Sigmoid colon (tissue), 7 donors: Measurements from ENCODE around the gene CDH3. TPM values are rescaled to one million over a fixed set of nuclear protein-coding genes. Genes with fewer than 3 reads are reported as not detected.

Source experiments
- DNase-seq: peaks from one replicate; pipeline ENCODE4 v3.0.0-alpha.2; 2019
- H3K27ac ChIP-seq, 4 donors: fragments of 200-600 bp; sonication (generic); one replicate each; pipeline ENCODE4 v1.5.1; 2016 to 2019; ENCODE audit warnings: mild to moderate bottlenecking in 1 of 4
- H3K27me3 ChIP-seq, 3 donors: fragments of 200-600 bp; sonication (generic); one replicate each; pipeline ENCODE4 v1.5.1; 2019; ENCODE audit warnings: mild to moderate bottlenecking in 1 of 3
- H3K36me3 ChIP-seq, 4 donors: fragments of 200-600 bp; sonication (generic); one replicate each; pipeline ENCODE4 v1.5.1; 2016 to 2019
- H3K4me1 ChIP-seq, 4 donors: fragments of 200-600 bp; sonication (generic); one replicate each; pipeline ENCODE4 v1.5.1; 2017 to 2019
- H3K4me3 ChIP-seq, 4 donors: fragments of 200-600 bp; sonication (generic); one replicate each; pipeline ENCODE4 v1.5.1; 2017 to 2019; ENCODE audit warnings: mild to moderate bottlenecking in 2 of 4, moderate library complexity in 1 of 4
- H3K9me3 ChIP-seq, 4 donors: fragments of 200-600 bp in 3 of 4; sonication (generic) in 3 of 4; one replicate each; pipeline versions ENCODE4 v1.5.1 to v1.6.1; 2013 to 2019
- CTCF ChIP-seq, 4 experiments: fragments of 450-650 bp in 3 of 4; fragments of 200-600 bp in 1 of 4; IDR thresholded peaks; one replicate each; pipeline ENCODE4 v1.5.1; 2016 to 2019; ENCODE audit warnings: antibody characterized with exemption in 4 of 4, mild to moderate bottlenecking in 3 of 4, moderate library complexity in 2 of 4
- EP300 ChIP-seq, 4 donors: sonication (generic); formaldehyde crosslinking; IDR thresholded peaks; one replicate each; pipeline ENCODE4 v1.6.1; 2017; ENCODE audit warnings: antibody characterized with exemption in 4 of 4
- POLR2A ChIP-seq, 2 donors: fragments of 450-650 bp; IDR thresholded peaks; one replicate each; pipeline ENCODE4 v1.6.1; 2016; ENCODE audit warnings: antibody characterized with exemption in 2 of 2, mild to moderate bottlenecking in 2 of 2, moderate library complexity in 2 of 2
- POLR2AphosphoS5 ChIP-seq, 4 donors: sonication (generic); formaldehyde crosslinking; IDR thresholded peaks; one replicate each; pipeline ENCODE4 v1.6.1; 2017; ENCODE audit warnings: antibody characterized with exemption in 4 of 4
- WGBS, 2 donors: extraction: QIAGEN DNeasy Blood & Tissue Kit; methylation state at CpG; one replicate each; pipeline ENCODE4 v1.1.7; 2013; 5-methylcytosine and 5-hydroxymethylcytosine counted together
- intact Hi-C: fragments of 100-400 bp; cut with DNase I; formaldehyde crosslinking; loops from one replicate; pipeline ENCODE4 v1.15.1; 2023
- polyA plus RNA-seq, 3 donors: library from polyadenylated mRNA; stranded (reverse); fragments of 200-250 nt; gene quantifications; one replicate each; pipeline ENCODE4 v1.2.3, GENCODE V29; 2013
- total RNA-seq, 4 donors: library from RNA; depleted of rRNA; stranded (reverse); fragments of >200 nt; gene quantifications; one replicate each; pipeline ENCODE4 v1.1.0, GENCODE V29; 2016
- donor health status: healthy with polysubstance abuse.
- donor health status: Bipolar disorder and iron deficiency.
- donor health status: healthy.

The CDH3 gene
- total RNA-seq (1 to 10 TPM in 1 of 4 donors, under 1 TPM in 2, not detected in 1; under 0.01 to 2.4 (median 0.49) TPM), polyA plus RNA-seq (1 to 10 TPM in 1 of 3 donors, not detected in 2; 4.9 TPM)

GRCh38 chr16:68644715-68645493 lies at the start of gene CDH3:
Gene CDH3, plus strand, starts transcription at chr16:68645310. Its CDS starts 70 bp downstream, at chr16:68645380.
- Histone ChIP-seq H3K4me3 (peak within 1 kb of the TSS in 3 of 4 donors; percentile 7 to 34 (median 30)), H3K27me3 (peaks cover 29 to 79% (median 66%) of the 10 kb centered on the region in 3 donors), H3K4me1 (peaks cover 0 to 36% (median 31%) of the 10 kb centered on the region in 4 donors), H3K27ac (no peak within 1 kb of the TSS), H3K9me3 (no peaks in the 10 kb centered on the region), H3K36me3 (no peaks in the 10 kb centered on the region)
- no peak for DNase-seq
- 1 to 2% methylated on average over 53 of the region's 53 CpGs for WGBS, 2 donors
- TF ChIP-seq POLR2A (IDR thresholded peaks at IDR 0.05) (no peak), POLR2AphosphoS5 (IDR thresholded peaks at IDR 0.05) (no peak), EP300 (IDR thresholded peaks at IDR 0.05) (no peak), CTCF (IDR thresholded peaks at IDR 0.05) (no peak)
- intact Hi-C loops = no loop called here

- WGBS, 2 donors = 93 to 94% methylated on average over 6 of the region's 6 CpGs
- no peaks in the 10 kb centered on the region for H3K36me3 ChIP-seq
- no peak overlapping the region for H3K27ac ChIP-seq
- no peaks in the 10 kb centered on the region for H3K9me3 ChIP-seq
- TF ChIP-seq EP300 (IDR thresholded peaks at IDR 0.05) (no peak), POLR2AphosphoS5 (IDR thresholded peaks at IDR 0.05) (no peak), POLR2A (IDR thresholded peaks at IDR 0.05) (no peak)
- no peak overlapping the region for H3K4me3 ChIP-seq
- no peaks in the 10 kb centered on the region for H3K27me3 ChIP-seq
- DNase-seq = no peak
- intact Hi-C loops = no loop called here
- H3K4me1 ChIP-seq = no peaks in the 10 kb centered on the region
Measured at GRCh38 chr16:68596266-68596665, 48.8 kb upstream of the CDH3 start.

GRCh38 chr16:68599586-68599985 lies 45.5 kb upstream of the CDH3 start:
- Histone ChIP-seq H3K27me3 (no peaks in the 10 kb centered on the region), H3K4me3 (no peak overlapping the region), H3K36me3 (no peaks in the 10 kb centered on the region), H3K27ac (no peak overlapping the region), H3K9me3 (no peaks in the 10 kb centered on the region), H3K4me1 (no peaks in the 10 kb centered on the region)
- 91 to 100% methylated on average over 1 of the region's 1 CpG for WGBS, 2 donors
- TF ChIP-seq CTCF (IDR thresholded peaks at IDR 0.05) (no peak), POLR2A (IDR thresholded peaks at IDR 0.05) (no peak)
- intact Hi-C loops = no loop called here
- DNase-seq = no peak

GRCh38 chr16:68605746-68606145 lies 39.4 kb upstream of the CDH3 start:
- Histone ChIP-seq H3K4me1 (no peaks in the 10 kb centered on the region), H3K27ac (no peak overlapping the region), H3K4me3 (no peak overlapping the region), H3K27me3 (no peaks in the 10 kb centered on the region), H3K9me3 (no peaks in the 10 kb centered on the region), H3K36me3 (no peaks in the 10 kb centered on the region)
- WGBS, 2 donors = 81 to 83% methylated on average over 5 of the region's 5 CpGs
- no peak for DNase-seq
- intact Hi-C loops = no loop called here
- TF ChIP-seq POLR2AphosphoS5 (IDR thresholded peaks at IDR 0.05) (no peak), CTCF (IDR thresholded peaks at IDR 0.05) (no peak), POLR2A (IDR thresholded peaks at IDR 0.05) (no peak), EP300 (IDR thresholded peaks at IDR 0.05) (no peak)

GRCh38 chr16:68607443-68607842 lies 37.7 kb upstream of the CDH3 start:
- intact Hi-C loops = no loop called here
- no peaks in the 10 kb centered on the region for H3K27me3 ChIP-seq
- no peaks in the 10 kb centered on the region for H3K4me1 ChIP-seq
- H3K9me3 ChIP-seq = no peaks in the 10 kb centered on the region
- no peak for TF ChIP-seq CTCF (IDR thresholded peaks at IDR 0.05)
- no peak for TF ChIP-seq EP300 (IDR thresholded peaks at IDR 0.05)
- TF ChIP-seq POLR2AphosphoS5 (IDR thresholded peaks at IDR 0.05) = no peak
- no peak for TF ChIP-seq POLR2A (IDR thresholded peaks at IDR 0.05)
- no peak overlapping the region for H3K27ac ChIP-seq
- DNase-seq = no peak
- 96 to 97% methylated on average over 7 of the region's 7 CpGs for WGBS, 2 donors
- H3K4me3 ChIP-seq = no peak overlapping the region
- H3K36me3 ChIP-seq = no peaks in the 10 kb centered on the region
